HepG2 (cell line): ENCODE data around the gene IQCC. TPM values are rescaled to one million over a fixed set of nuclear protein-coding genes. Genes with fewer than 3 reads are reported as not detected.
A peak's percentile ranks its signal among the peaks of the same experiment; 100 is the strongest.

Source experiments
- ADNP ChIP-seq: sonication (generic); formaldehyde crosslinking; IDR thresholded peaks from 2 replicates; pipeline ENCODE4 v1.4.0; 2020; ENCODE audit warnings: missing genetic modification reagents
- ARID3A ChIP-seq: IDR thresholded peaks from 2 replicates; pipeline ENCODE4 v1.6.1; 2012; ENCODE audit warnings: low read depth, low read length, improper control_type of control experiment
- FOXK2 ChIP-seq: fragments of 450-650 bp; IDR thresholded peaks from 2 replicates; pipeline ENCODE4 v1.6.1; 2016
- HMGA1 ChIP-seq: sonication (generic); formaldehyde crosslinking; conservative IDR thresholded peaks from 2 replicates; pipeline ENCODE4 v1.4.0; 2020; ENCODE audit warnings: missing genetic modification reagents
- HOXA5 ChIP-seq: sonication (generic); formaldehyde crosslinking; IDR thresholded peaks from 2 replicates; pipeline ENCODE4 v1.4.0; 2020; ENCODE audit warnings: missing genetic modification reagents
- IRF2 ChIP-seq: IDR thresholded peaks from 2 replicates; pipeline ENCODE4 v1.6.1; 2018; ENCODE audit warnings: missing genetic modification reagents, missing compliant biosample characterization
- IRX3 ChIP-seq: sonication (generic); formaldehyde crosslinking; IDR thresholded peaks from 2 replicates; pipeline ENCODE4 v1.8.1; 2023; ENCODE audit warnings: mild to moderate bottlenecking, low read depth, missing genetic modification reagents, borderline replicate concordance
- KLF9 ChIP-seq: IDR thresholded peaks from 2 replicates; pipeline ENCODE4 v1.6.1; 2016; ENCODE audit warnings: low read depth
- NPAS2 ChIP-seq: sonication (generic); formaldehyde crosslinking; IDR thresholded peaks from 2 replicates; pipeline ENCODE4 v1.8.0; 2022; ENCODE audit warnings: mild to moderate bottlenecking, missing genetic modification reagents, borderline replicate concordance
- PREB ChIP-seq: sonication (generic); formaldehyde crosslinking; IDR thresholded peaks from 2 replicates; pipeline ENCODE4 v1.4.0; 2020; ENCODE audit warnings: missing genetic modification reagents
- SNAI1 ChIP-seq: sonication (generic); formaldehyde crosslinking; IDR thresholded peaks from 2 replicates; pipeline ENCODE4 v1.5.0; 2020; ENCODE audit warnings: mild to moderate bottlenecking, missing genetic modification reagents, borderline replicate concordance
- SPEN ChIP-seq: sonication (generic); formaldehyde crosslinking; IDR thresholded peaks from 2 replicates; pipeline ENCODE4 v1.5.1; 2020; ENCODE audit warnings: low read depth, mild to moderate bottlenecking, missing genetic modification reagents
- THRA ChIP-seq: sonication (generic); formaldehyde crosslinking; IDR thresholded peaks from 2 replicates; pipeline ENCODE4 v1.4.0; 2020; ENCODE audit warnings: missing genetic modification reagents, borderline replicate concordance
- ZNF12 ChIP-seq: sonication (generic); formaldehyde crosslinking; IDR thresholded peaks from 2 replicates; pipeline ENCODE4 v1.5.0; 2020; ENCODE audit warnings: missing genetic modification reagents
- ZNF121 ChIP-seq: sonication (generic); formaldehyde crosslinking; IDR thresholded peaks from 2 replicates; pipeline ENCODE4 v1.5.0; 2020; ENCODE audit warnings: mild to moderate bottlenecking, missing genetic modification reagents
- ZNF235 ChIP-seq: sonication (generic); formaldehyde crosslinking; IDR thresholded peaks from 2 replicates; pipeline ENCODE4 v1.8.1; 2023; ENCODE audit warnings: mild to moderate bottlenecking, missing genetic modification reagents, borderline replicate concordance
- ZNF264 ChIP-seq: sonication (generic); formaldehyde crosslinking; IDR thresholded peaks from 2 replicates; pipeline ENCODE4 v1.4.0; 2020; ENCODE audit warnings: missing genetic modification reagents
- ZNF335 ChIP-seq: sonication (generic); formaldehyde crosslinking; IDR thresholded peaks from 2 replicates; pipeline ENCODE4 v1.4.0; 2020; ENCODE audit warnings: missing genetic modification reagents
- ZNF616 ChIP-seq: sonication (generic); formaldehyde crosslinking; IDR thresholded peaks from 2 replicates; pipeline ENCODE4 v1.5.0; 2020; ENCODE audit warnings: low read depth, mild to moderate bottlenecking, missing genetic modification reagents
- ZNF629 ChIP-seq: sonication (generic); formaldehyde crosslinking; conservative IDR thresholded peaks from 2 replicates; pipeline ENCODE4 v1.5.0; 2020; ENCODE audit warnings: missing genetic modification reagents
- polyA plus RNA-seq, 8 experiments: library from polyadenylated mRNA; depleted of rRNA in 3 of 8; stranded (reverse) in 7 of 8; unstranded in 1 of 8; fragments of >200 nt; fragmentation: Illumina TruSeq in 4 of 8; extraction: Trizol in 4 of 8; gene quantifications; 2 replicates each; pipeline versions ENCODE4 v1.2.1 to v1.2.3, GENCODE V29; 2011 to 2016; ENCODE audit warnings: low read depth in 4 of 8, missing spikeins in 1 of 8, mixed read lengths in 1 of 8; ENCODE audit not compliant: insufficient read depth in 1 of 8
- total RNA-seq, 5 experiments: library from RNA; depleted of rRNA; stranded (reverse); fragments of >200 nt; fragmentation: Illumina TruSeq; extraction: Trizol; gene quantifications; 2 replicates each; pipeline ENCODE4 v1.2.3, GENCODE V29; 2016; ENCODE audit warnings: low read depth in 1 of 5
- TF ChIP-seq, protein P1 (sequence below): IDR thresholded peaks from 2 replicates; pipeline ENCODE4 v1.6.1; 2012; ENCODE audit warnings: inconsistent platforms
- TF ChIP-seq, protein P2 (sequence below): sonication (generic); formaldehyde crosslinking; IDR thresholded peaks from 2 replicates; pipeline ENCODE4 v1.8.1; 2023; ENCODE audit warnings: mild to moderate bottlenecking, inconsistent platforms, moderate library complexity, missing genetic modification reagents, borderline replicate concordance
- TF ChIP-seq, protein P3 (sequence below): sonication (generic); formaldehyde crosslinking; IDR thresholded peaks from 2 replicates; pipeline ENCODE4 v1.5.0; 2020; ENCODE audit warnings: mild to moderate bottlenecking, missing genetic modification reagents

Gene IQCC
- total and polyA plus RNA-seq, 2 of the 13 experiments (the other 11 are each of a cell fraction or from before 2014, with no cell fraction given): 1.7 to 3.0 TPM

- TF ChIP-seq KLF9 (CRISPR knock-in tag) (no peak), HMGA1 (no peak), IRX3 (peak; percentile 43; the same call in 1 of the 2 replicates), PREB (no peak), SNAI1 (CRISPR knock-in tag) (no peak), ZNF235 (no peak), NPAS2 (CRISPR knock-in tag) (no peak), ZNF264 (CRISPR knock-in tag) (no peak), ARID3A (no peak), ADNP (no peak), FOXK2 (no peak), ZNF12 (CRISPR knock-in tag) (no peak), ZNF629 (CRISPR knock-in tag) (no peak), THRA (CRISPR knock-in tag) (no peak), ZNF121 (no peak), SPEN (CRISPR knock-in tag) (no peak), IRF2 (CRISPR knock-in tag) (no peak), ZNF616 (no peak), HOXA5 (CRISPR knock-in tag) (0 out of 2 replicates have a peak, but pooled peaks have one; percentile 44), ZNF335 (CRISPR knock-in tag) (no peak)
- TF ChIP-seq, protein P1, sequence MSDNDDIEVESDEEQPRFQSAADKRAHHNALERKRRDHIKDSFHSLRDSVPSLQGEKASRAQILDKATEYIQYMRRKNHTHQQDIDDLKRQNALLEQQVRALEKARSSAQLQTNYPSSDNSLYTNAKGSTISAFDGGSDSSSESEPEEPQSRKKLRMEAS: peak; percentile 89
- TF ChIP-seq, protein P2, sequence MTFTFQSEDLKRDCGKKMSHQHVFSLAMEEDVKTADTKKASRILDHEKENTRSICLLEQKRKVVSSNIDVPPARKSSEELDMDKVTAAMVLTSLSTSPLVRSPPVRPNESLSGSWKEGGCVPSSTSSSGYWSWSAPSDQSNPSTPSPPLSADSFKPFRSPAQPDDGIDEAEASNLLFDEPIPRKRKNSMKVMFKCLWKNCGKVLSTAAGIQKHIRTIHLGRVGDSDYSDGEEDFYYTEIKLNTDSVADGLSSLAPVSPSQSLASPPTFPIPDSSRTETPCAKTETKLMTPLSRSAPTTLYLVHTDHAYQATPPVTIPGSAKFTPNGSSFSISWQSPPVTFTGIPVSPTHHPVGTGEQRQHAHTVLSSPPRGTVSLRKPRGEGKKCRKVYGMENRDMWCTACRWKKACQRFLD (CRISPR knock-in tag): 0 out of 2 replicates have a peak, but pooled peaks have one; percentile 66
- TF ChIP-seq, protein P3, sequence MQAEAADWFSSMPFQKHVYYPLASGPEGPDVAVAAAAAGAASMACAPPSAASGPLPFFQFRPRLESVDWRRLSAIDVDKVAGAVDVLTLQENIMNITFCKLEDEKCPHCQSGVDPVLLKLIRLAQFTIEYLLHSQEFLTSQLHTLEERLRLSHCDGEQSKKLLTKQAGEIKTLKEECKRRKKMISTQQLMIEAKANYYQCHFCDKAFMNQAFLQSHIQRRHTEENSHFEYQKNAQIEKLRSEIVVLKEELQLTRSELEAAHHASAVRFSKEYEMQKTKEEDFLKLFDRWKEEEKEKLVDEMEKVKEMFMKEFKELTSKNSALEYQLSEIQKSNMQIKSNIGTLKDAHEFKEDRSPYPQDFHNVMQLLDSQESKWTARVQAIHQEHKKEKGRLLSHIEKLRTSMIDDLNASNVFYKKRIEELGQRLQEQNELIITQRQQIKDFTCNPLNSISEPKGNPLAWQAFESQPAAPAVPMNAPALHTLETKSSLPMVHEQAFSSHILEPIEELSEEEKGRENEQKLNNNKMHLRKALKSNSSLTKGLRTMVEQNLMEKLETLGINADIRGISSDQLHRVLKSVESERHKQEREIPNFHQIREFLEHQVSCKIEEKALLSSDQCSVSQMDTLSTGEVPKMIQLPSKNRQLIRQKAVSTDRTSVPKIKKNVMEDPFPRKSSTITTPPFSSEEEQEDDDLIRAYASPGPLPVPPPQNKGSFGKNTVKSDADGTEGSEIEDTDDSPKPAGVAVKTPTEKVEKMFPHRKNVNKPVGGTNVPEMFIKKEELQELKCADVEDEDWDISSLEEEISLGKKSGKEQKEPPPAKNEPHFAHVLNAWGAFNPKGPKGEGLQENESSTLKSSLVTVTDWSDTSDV (CRISPR knock-in tag): no peak
Measured at GRCh38 chr1:32241001-32241763, 35.7 kb downstream of the IQCC start (continued).
